ENCODE results near the gene FAM120B. TPM values are rescaled to one million over a fixed set of nuclear protein-coding genes. Genes with fewer than 3 reads are reported as not detected.
A peak's percentile ranks its signal among the peaks of the same experiment; 100 is the strongest.

The FAM120B gene
- total RNA-seq, 4 donors from 2014 or later, result 10.7 to 17.0 (median 13.5) TPM

- no peak for DNase-seq
- ATAC-seq, result no peak
- Histone ChIP-seq H3K9me3 (no peaks in the 10 kb centered on the region), H3K27ac (no peak overlapping the region), H3K36me3 (no peaks in the 10 kb centered on the region), H3K4me3 (no peak overlapping the region), H3K4me1 (peaks cover 54 to 61% of the 10 kb centered on the region in 2 donors), H3K27me3 (no peaks in the 10 kb centered on the region)
- TF ChIP-seq CTCF (IDR thresholded peaks at IDR 0.05 in 4 of 5, conservative IDR thresholded peaks at IDR 0.05 in 1 of 5), result no peak
- no peak for TF ChIP-seq POLR2A (IDR thresholded peaks at IDR 0.05)
- intact Hi-C loops (cut with DNase I; ENCODE audit: low total_unique reads) (no loop called here), in situ Hi-C loops (cut with MboI; ENCODE audit: low sequenced_read_pairs in 4 of 4) (no loop called here)
Observed at GRCh38 chr6:170369403-170369802, 62.8 kb downstream of the FAM120B start.

- in situ Hi-C loops (cut with MboI; ENCODE audit: low sequenced_read_pairs in 4 of 4), result no loop called here
- no peaks in the 10 kb centered on the region for H3K9me3 ChIP-seq
Observed at GRCh38 chr6:170370416-170370815, 63.9 kb downstream of the FAM120B start.

GRCh38 chr6:170371080-170371479 is 64.5 kb downstream of the FAM120B start:
- intact Hi-C loops (cut with DNase I; ENCODE audit: low total_unique reads) (loop anchor here (5.0 kb wide), 1 partner anchor 161 kb away; no protein-coding TSS in a partner anchor), in situ Hi-C loops (cut with MboI; ENCODE audit: low sequenced_read_pairs in 4 of 4) (no loop called here)
- H3K27ac ChIP-seq, result peak overlapping the region in 1 of 4 donors; percentile 76
- TF ChIP-seq CTCF (IDR thresholded peaks at IDR 0.05 in 4 of 5, conservative IDR thresholded peaks at IDR 0.05 in 1 of 5) (no peak), POLR2A (IDR thresholded peaks at IDR 0.05) (no peak)
- H3K36me3 ChIP-seq, result no peaks in the 10 kb centered on the region
- ATAC-seq (no peak), DNase-seq (no peak)
- peaks cover 46 to 48% of the 10 kb centered on the region in 2 donors for H3K4me1 ChIP-seq
- H3K9me3 ChIP-seq, result no peaks in the 10 kb centered on the region
- H3K4me3 ChIP-seq, result no peak overlapping the region
- H3K27me3 ChIP-seq, result no peaks in the 10 kb centered on the region

More at GRCh38 chr6:170370416-170370815, 63.9 kb downstream of the FAM120B start:
- H3K36me3 ChIP-seq, result no peaks in the 10 kb centered on the region
- ATAC-seq (no peak), DNase-seq (no peak)
- no peak overlapping the region for H3K27ac ChIP-seq
- TF ChIP-seq POLR2A (IDR thresholded peaks at IDR 0.05) (no peak), CTCF (IDR thresholded peaks at IDR 0.05 in 4 of 5, conservative IDR thresholded peaks at IDR 0.05 in 1 of 5) (no peak)
- intact Hi-C loops (cut with DNase I; ENCODE audit: low total_unique reads), result loop anchor here (5.0 kb wide), 1 partner anchor 162 kb away; no protein-coding TSS in a partner anchor
- no peak overlapping the region for H3K4me3 ChIP-seq
- H3K27me3 ChIP-seq, result no peaks in the 10 kb centered on the region
- H3K4me1 ChIP-seq, result peaks cover 47 to 54% of the 10 kb centered on the region in 2 donors

GRCh38 chr6:170371588-170371987 is 65.0 kb downstream of the FAM120B start:
- intact Hi-C loops (cut with DNase I; ENCODE audit: low total_unique reads), result loop anchor here (5.0 kb wide), 1 partner anchor 161 kb away; no protein-coding TSS in a partner anchor
- H3K9me3 ChIP-seq, result no peaks in the 10 kb centered on the region
- H3K27ac ChIP-seq, result peak overlapping the region; percentile 73 to 80 (median 78)
- peaks cover 43% of the 10 kb centered on the region in 2 donors for H3K4me1 ChIP-seq
- no peak for TF ChIP-seq POLR2A (IDR thresholded peaks at IDR 0.05)
- TF ChIP-seq CTCF (IDR thresholded peaks at IDR 0.05 in 4 of 5, conservative IDR thresholded peaks at IDR 0.05 in 1 of 5), result no peak
- H3K27me3 ChIP-seq, result no peaks in the 10 kb centered on the region
- in situ Hi-C loops (cut with MboI; ENCODE audit: low sequenced_read_pairs in 4 of 4), result no loop called here
- no peaks in the 10 kb centered on the region for H3K36me3 ChIP-seq
- ATAC-seq, result no peak
- H3K4me3 ChIP-seq, result no peak overlapping the region
- DNase-seq, result peak; percentile 6 to 29

Measured in gastrocnemius medialis (tissue), 4 donors.